G401 (cell line): Measurements from ENCODE around the gene CREB3L1. TPM values are rescaled to one million over a fixed set of nuclear protein-coding genes. Genes with fewer than 3 reads are reported as not detected.
A peak's percentile ranks its signal among the peaks of the same experiment; 100 is the strongest.

Source experiments
- DNase-seq: peaks from one replicate; pipeline ENCODE4 v3.0.0-alpha.2; 2015; ENCODE audit warnings: low spot score
- in situ Hi-C: cut with HindIII; loops from 2 replicates; pipeline ENCODE4 v1.10.0; 2016; ENCODE audit warnings: low sequenced_read_pairs, mixed read lengths
- total RNA-seq: library from RNA; depleted of rRNA; stranded (reverse); fragments of >200 nt; shearing (Covaris generic); gene quantifications from 2 replicates; pipeline ENCODE4 v1.2.3, GENCODE V29; 2014

The CREB3L1 gene
- total RNA-seq, 1 experiment from 2014 or later, result 2.4 TPM

DNA sequence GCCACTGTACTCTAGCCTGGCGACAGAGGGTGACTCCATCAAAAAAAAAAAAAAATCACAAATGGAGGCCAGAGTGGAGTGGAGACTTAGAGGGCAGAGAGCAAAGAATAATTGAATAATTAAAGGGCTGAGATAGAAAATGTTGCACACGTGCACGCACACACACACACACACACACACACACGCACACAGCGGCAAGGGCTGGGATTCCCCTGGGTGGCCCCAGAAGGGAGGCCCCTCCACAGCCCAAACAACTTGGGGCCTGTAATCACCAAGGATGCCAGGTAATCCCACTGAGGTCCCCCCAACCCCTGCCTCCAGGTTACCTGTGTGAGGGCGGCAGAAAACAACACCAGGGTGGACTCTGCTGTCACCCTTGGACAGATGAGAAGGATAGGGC lies 57.8 kb downstream of the CREB3L1 start:
- DNase-seq, result no peak
- in situ Hi-C loops, result no loop called here

- peak; percentile 39 for DNase-seq
- in situ Hi-C loops, result no loop called here
These were observed 58.6 kb downstream of the CREB3L1 start for GRCh38 chr11:46335890-46336562.

DNA sequence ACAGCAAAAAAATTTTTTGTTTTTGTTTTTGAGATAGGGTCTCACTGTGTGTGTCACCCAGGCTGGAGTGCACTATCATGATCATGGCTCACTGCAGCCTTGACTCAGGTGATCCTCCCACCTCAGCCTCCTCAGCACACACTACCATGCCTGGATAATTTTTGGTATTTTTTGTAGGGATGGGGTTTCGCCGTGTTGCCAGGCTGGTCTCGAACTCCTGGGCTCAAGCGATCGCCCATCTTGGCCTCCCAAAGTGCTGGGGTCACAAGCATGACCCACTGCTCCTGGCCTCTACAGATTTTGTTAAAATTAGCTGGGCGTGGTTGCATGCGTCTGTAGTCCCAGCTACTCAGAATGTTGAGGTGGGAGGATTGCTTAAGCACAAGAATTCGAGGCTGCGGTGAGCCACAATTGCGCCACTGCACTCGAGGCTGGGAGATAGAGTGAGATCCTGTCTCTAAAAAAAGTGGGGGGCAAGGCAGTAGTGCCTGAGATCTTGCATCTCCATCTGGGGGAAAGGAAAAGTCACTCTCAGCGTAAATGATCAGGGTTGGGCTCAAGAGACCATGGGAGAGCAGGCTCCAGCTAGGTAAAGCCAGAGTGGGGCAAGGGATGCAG lies 59.2 kb downstream of the CREB3L1 start:
- in situ Hi-C loops, result no loop called here
- no peak for DNase-seq

GRCh38 chr11:46337626-46338345 lies 60.3 kb downstream of the CREB3L1 start:
- in situ Hi-C loops, result no loop called here

DNA sequence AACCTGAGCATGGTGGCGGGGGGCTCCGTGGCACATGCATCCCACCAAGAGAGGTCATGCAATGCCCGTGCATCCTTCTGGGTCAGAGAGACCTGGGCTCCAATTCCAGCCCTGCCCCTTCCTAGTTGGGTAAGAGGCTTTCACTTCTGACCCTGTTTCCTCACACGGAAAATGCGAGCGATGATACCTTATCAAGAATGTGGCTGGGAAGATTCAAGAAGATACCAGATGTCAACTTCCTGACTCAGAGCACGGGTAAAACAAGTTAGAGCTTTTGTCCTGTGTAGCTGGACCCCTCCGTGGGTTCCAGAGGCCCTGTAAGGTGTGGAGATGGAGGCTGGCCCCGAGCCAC lies 61.1 kb downstream of the CREB3L1 start:
- no peak for DNase-seq

More at GRCh38 chr11:46337626-46338345, 60.3 kb downstream of the CREB3L1 start:
- DNase-seq, result no peak

DNA sequence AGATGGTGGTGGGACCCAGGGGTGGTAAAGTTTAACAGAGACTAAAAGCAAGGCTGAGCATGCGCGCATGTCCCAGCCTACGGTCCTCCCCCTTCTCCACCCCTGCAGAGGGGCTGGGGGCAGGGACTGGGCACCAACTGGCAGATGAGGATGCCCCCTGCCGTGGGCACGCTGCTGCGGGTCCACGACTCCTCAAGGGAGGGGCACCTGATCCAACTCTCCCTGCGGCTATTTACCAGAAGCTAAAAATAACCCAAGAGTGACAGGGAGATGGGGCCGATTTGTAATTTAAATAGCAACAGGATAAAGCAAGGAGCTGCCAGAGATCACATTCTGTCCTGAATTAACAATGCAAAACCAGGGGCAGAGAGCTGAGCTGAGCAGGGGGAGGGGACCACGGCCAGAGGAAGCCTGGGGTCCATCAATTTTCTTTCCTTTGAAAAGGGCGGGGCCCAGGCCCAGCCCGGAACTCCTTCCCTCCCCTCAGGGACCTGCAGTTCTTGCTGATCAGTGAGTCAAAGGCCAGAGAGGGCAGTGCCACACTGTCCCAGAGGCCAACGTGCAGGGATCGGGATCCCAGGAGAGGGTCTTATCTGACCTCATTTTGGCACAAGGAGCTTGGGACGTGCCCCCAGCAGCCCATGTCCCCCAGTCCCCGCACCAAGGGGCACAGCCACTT lies 61.7 kb downstream of the CREB3L1 start:
- DNase-seq, result no peak
- in situ Hi-C loops, result no loop called here

More for the DNA sequence above, 61.1 kb downstream of the CREB3L1 start:
- in situ Hi-C loops, result no loop called here

DNA sequence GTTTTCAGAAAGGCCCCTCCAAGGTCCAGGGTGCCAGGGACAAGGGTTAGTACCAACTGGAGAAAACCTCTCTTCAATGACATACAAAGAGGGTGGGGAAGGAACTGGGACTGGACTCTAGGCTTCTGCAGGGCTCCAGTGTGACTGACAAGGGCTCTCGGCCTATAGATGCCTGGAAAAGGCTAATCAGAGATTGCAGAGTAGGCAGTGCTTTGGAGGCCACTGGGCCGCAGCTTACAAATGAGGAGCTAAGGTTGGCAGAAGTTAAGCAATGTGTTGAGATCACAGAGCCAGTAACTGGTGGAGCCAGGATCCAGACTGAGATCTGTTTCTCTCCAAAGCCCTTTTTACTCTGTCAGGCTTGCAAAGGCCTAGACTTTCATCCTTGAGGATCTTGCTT lies 62.4 kb downstream of the CREB3L1 start:
- DNase-seq, result no peak
- in situ Hi-C loops, result no loop called here

GRCh38 chr11:46341454-46341853 lies 64.0 kb downstream of the CREB3L1 start:
- in situ Hi-C loops, result no loop called here
- DNase-seq, result no peak

- no peak for DNase-seq
- in situ Hi-C loops, result no loop called here
These were observed 64.8 kb downstream of the CREB3L1 start for GRCh38 chr11:46342239-46342638.

- in situ Hi-C loops, result no loop called here
- no peak for DNase-seq
These were observed 66.1 kb downstream of the CREB3L1 start for GRCh38 chr11:46343520-46343919.

- no peak for DNase-seq
- in situ Hi-C loops, result no loop called here
These were observed 67.7 kb downstream of the CREB3L1 start for GRCh38 chr11:46345131-46345597.

DNA sequence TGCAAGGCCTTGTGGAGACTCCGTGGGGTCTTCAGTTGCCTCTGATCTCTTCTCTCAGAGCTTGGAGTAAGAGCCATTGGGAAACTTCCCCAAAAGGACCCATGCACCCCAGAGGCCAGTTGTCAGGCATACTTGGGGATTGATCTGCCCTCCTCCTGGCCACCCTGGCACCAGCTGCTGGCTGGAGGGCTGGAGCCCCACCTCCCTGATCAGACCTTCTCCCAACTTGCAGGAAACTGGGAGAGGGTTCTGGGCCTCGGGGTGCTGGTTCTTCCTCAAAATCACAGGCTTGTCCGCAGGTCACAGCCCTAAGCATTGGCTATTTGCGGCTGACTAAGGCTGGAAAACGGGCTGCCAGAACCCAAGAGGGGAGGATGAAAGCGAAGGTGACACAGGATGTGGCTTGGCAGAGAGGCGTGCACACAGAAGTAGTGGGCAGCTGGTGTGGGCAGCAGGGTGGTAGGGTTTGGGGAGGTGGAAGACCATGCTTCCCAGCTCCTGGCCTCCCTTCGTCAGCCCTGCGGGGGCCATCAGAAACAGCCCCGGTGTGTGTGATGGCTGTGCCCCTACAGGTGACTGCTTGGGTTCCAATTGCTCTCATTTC lies 68.5 kb downstream of the CREB3L1 start:
- in situ Hi-C loops, result no loop called here
- DNase-seq, result no peak

DNA sequence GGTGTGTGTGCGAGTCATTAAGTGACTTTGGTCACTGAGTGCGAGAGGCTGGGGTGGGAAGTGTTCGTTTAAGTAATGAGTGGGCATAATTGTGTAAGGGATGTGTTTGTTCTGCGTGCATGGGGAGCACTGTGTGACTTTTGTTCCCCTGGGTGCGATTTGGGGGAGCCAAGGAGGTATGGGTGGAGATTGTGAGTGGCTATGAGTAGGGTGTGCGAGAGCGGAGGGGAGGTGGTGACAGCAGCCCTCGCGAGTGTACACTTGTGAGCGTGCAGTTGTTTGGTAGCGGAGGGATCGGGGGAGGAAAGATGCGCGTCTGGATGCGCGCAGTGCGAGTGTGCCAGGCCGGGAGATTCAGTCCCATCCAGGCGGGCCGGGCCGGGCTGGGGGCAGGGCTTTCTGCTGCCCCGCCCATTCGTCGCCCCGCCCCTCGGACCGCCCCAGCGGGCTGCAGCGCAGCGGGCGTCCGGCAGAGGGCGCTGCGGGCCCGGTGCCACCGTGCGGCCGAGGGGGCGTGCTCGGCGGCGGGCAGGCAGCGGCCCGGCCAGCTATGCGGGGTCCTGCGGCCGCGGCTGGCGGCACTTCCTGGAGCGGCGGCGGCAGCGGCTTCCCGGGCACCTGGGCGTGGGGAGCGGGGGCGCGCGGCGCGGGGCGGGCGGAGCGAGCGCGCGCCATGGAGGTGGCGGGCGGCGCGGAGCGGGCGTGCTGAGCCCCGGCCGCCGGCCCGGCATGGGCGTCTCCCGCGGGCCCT lies 69.6 kb downstream of the CREB3L1 start, which contains the start of gene DGKZ:
TSS of gene DGKZ (plus strand) at position 578 of the 751 bp plus-strand sequence. CDS start 197 bp downstream, outside the sequence.
- in situ Hi-C loops, result no loop called here
- DNase-seq, result peak; percentile 82

DNA sequence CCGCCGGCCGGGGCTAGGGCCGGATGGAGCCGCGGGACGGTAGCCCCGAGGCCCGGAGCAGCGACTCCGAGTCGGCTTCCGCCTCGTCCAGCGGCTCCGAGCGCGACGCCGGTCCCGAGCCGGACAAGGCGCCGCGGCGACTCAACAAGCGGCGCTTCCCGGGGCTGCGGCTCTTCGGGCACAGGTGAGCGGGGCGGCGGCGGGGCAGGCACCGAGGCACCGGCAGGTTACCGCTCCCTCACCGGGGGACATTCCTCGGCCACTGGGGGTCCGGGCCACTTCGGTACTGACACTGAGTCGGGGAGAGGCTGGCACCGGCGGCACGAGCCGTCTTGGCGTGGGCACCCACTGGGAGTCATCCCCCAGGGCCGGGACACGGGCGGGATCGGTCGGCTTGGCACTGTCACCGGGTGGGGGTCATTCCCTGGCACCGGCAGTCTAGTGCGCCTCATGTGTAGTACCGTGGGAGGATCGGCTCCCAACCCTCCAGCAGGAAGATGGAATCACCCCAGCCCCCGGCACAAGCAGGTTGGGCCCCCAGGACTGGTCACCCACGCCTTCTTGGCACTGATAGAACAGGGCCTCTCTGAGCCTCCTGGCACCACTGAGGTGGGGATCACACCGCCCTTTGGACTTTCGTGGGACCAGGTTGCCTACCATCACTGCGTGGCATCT lies 70.3 kb downstream of the CREB3L1 start:
- DNase-seq, result no peak
- in situ Hi-C loops, result no loop called here

- no peak for DNase-seq
- in situ Hi-C loops, result no loop called here
These were observed 71.3 kb downstream of the CREB3L1 start for GRCh38 chr11:46348566-46349401.

GRCh38 chr11:46350695-46351094 lies 73.2 kb downstream of the CREB3L1 start:
- in situ Hi-C loops, result no loop called here
- no peak for DNase-seq

GRCh38 chr11:46351148-46351547 lies 73.7 kb downstream of the CREB3L1 start:
- in situ Hi-C loops, result no loop called here

More at GRCh38 chr11:46351148-46351547, 73.7 kb downstream of the CREB3L1 start:
- no peak for DNase-seq
